OCI-LY3 (cell line): Measurements from ENCODE around the gene TNFRSF9.

Experiments
- EZH2phosphoT487 ChIP-seq: fragments of 200-600 bp; shearing (Covaris generic); IDR thresholded peaks from 2 replicates; pipeline ENCODE4 v1.6.1; 2018; ENCODE audit warnings: antibody characterized with exemption, mixed run types, low read depth
- TF ChIP-seq, protein P1 (sequence below): fragments of 200-600, 300-600 bp; sonication (generic); IDR thresholded peaks from 2 replicates; pipeline ENCODE4 v1.5.1; 2014; ENCODE audit warnings: antibody characterized with exemption, low read length, low read depth

DNA sequence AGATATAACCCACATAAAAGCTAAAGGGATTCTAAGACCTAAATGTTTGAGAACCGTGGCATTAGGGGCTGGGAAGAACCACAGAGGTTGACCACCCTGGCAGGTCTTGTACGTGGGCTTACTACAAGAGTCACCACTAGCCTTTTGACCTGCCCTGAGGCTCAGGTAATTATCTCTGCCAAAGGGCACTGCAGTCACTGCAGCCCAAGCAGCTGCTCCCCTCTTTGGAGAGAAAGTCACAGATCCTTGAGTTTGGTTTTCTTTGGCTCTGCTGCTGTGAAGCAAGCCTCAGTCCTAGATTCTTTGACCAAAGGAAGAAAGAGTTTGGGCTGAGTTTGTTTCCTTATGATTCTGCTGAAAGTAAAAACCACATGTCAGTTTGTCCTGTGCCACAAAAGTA lies 32.4 kb upstream of the TNFRSF9 start:
- TF ChIP-seq, protein P1, sequence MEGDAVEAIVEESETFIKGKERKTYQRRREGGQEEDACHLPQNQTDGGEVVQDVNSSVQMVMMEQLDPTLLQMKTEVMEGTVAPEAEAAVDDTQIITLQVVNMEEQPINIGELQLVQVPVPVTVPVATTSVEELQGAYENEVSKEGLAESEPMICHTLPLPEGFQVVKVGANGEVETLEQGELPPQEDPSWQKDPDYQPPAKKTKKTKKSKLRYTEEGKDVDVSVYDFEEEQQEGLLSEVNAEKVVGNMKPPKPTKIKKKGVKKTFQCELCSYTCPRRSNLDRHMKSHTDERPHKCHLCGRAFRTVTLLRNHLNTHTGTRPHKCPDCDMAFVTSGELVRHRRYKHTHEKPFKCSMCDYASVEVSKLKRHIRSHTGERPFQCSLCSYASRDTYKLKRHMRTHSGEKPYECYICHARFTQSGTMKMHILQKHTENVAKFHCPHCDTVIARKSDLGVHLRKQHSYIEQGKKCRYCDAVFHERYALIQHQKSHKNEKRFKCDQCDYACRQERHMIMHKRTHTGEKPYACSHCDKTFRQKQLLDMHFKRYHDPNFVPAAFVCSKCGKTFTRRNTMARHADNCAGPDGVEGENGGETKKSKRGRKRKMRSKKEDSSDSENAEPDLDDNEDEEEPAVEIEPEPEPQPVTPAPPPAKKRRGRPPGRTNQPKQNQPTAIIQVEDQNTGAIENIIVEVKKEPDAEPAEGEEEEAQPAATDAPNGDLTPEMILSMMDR, result no peak
- TF ChIP-seq EZH2phosphoT487, result no peak
